ENCODE data around the gene ACTL6A. TPM values are rescaled to one million over a fixed set of nuclear protein-coding genes. Genes with fewer than 3 reads are reported as not detected.

The ACTL6A gene
- total RNA-seq, 1 donor from 2014 or later: 22.6 TPM

GRCh38 chr3:179560791-179561190 is 1.9 kb upstream of the ACTL6A start:
- DNase-seq: no peak
- H3K4me3 ChIP-seq: no peak overlapping the region
- H3K4me1 ChIP-seq: peaks cover 19% of the 10 kb centered on the region
- intact Hi-C loops (cut with micrococcal nuclease): no loop called here
- H3K27ac ChIP-seq (replicated peaks): no peak overlapping the region
- TF ChIP-seq, protein P1, sequence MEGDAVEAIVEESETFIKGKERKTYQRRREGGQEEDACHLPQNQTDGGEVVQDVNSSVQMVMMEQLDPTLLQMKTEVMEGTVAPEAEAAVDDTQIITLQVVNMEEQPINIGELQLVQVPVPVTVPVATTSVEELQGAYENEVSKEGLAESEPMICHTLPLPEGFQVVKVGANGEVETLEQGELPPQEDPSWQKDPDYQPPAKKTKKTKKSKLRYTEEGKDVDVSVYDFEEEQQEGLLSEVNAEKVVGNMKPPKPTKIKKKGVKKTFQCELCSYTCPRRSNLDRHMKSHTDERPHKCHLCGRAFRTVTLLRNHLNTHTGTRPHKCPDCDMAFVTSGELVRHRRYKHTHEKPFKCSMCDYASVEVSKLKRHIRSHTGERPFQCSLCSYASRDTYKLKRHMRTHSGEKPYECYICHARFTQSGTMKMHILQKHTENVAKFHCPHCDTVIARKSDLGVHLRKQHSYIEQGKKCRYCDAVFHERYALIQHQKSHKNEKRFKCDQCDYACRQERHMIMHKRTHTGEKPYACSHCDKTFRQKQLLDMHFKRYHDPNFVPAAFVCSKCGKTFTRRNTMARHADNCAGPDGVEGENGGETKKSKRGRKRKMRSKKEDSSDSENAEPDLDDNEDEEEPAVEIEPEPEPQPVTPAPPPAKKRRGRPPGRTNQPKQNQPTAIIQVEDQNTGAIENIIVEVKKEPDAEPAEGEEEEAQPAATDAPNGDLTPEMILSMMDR (IDR thresholded peaks at IDR 0.05; ENCODE audit: borderline replicate concordance): no peak
- H3K27me3 ChIP-seq (ENCODE audit: low read depth): no peaks in the 10 kb centered on the region
- H3K36me3 ChIP-seq: no peaks in the 10 kb centered on the region
- no peaks in the 10 kb centered on the region for H3K9me3 ChIP-seq (replicated peaks)

DNA sequence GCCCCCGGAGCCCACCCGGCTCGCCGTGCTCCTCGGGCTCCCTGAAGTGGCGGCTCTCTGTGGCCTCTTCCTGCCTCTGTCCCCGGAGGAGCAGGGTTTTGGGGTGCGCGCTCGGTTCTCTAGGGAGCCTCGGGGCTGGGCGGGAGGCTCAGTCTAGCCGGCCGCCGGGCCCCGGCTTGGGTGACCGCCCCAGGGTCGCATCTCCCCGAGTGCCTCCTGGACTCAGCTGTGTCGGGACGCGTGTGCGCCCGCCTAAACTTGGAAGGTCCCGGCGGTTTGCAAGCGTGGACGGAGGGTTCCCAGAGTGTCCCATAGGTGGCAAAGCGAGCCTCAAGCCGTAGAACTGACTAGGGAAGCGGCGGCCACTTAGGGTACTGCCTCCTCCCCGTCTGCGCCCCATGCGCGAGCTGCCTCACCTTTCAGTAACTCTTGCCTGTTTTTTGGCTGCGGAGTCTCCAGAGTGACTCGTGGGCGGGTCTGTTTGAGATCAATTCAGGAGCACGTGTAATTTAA is 601 bp downstream of the ACTL6A start:
- Histone ChIP-seq H3K4me1 (peaks cover 19% of the 10 kb centered on the region), H3K9me3 (replicated peaks) (no peaks in the 10 kb centered on the region), H3K36me3 (no peaks in the 10 kb centered on the region), H3K27me3 (ENCODE audit: low read depth) (no peaks in the 10 kb centered on the region), H3K27ac (replicated peaks) (peak overlapping the region; percentile 93), H3K4me3 (peak overlapping the region; percentile 90)
- intact Hi-C loops (cut with micrococcal nuclease): no loop called here
- TF ChIP-seq, protein P1 (IDR thresholded peaks at IDR 0.05; ENCODE audit: borderline replicate concordance): peak; percentile 67
- DNase-seq: peak; percentile 52

- DNase-seq: no peak
- TF ChIP-seq, protein P1 (IDR thresholded peaks at IDR 0.05; ENCODE audit: borderline replicate concordance): no peak
- Histone ChIP-seq H3K36me3 (peaks cover 11% of the 10 kb centered on the region), H3K9me3 (replicated peaks) (no peaks in the 10 kb centered on the region), H3K4me1 (peaks cover 19% of the 10 kb centered on the region), H3K27me3 (ENCODE audit: low read depth) (no peaks in the 10 kb centered on the region), H3K4me3 (no peak overlapping the region), H3K27ac (replicated peaks) (no peak overlapping the region)
- intact Hi-C loops (cut with micrococcal nuclease): no loop called here
Measured at GRCh38 chr3:179565496-179565895, 2.8 kb downstream of the ACTL6A start.

- TF ChIP-seq, protein P1 (IDR thresholded peaks at IDR 0.05; ENCODE audit: borderline replicate concordance): no peak
- H3K9me3 ChIP-seq (replicated peaks): no peaks in the 10 kb centered on the region
- no peaks in the 10 kb centered on the region for H3K27me3 ChIP-seq (ENCODE audit: low read depth)
- no peak for DNase-seq
- peaks cover 83% of the 10 kb centered on the region for H3K36me3 ChIP-seq
- no peak overlapping the region for H3K4me3 ChIP-seq
- intact Hi-C loops (cut with micrococcal nuclease): no loop called here
- H3K4me1 ChIP-seq: no peaks in the 10 kb centered on the region
- H3K27ac ChIP-seq (replicated peaks): no peak overlapping the region
Measured at GRCh38 chr3:179580992-179581391, 18.3 kb downstream of the ACTL6A start.

- no peak overlapping the region for H3K27ac ChIP-seq (replicated peaks)
- H3K27me3 ChIP-seq (ENCODE audit: low read depth): no peaks in the 10 kb centered on the region
- intact Hi-C loops (cut with micrococcal nuclease): no loop called here
- DNase-seq: no peak
- H3K9me3 ChIP-seq (replicated peaks): no peaks in the 10 kb centered on the region
- TF ChIP-seq, protein P1 (IDR thresholded peaks at IDR 0.05; ENCODE audit: borderline replicate concordance): no peak
- H3K4me1 ChIP-seq: peaks cover 19% of the 10 kb centered on the region
- peaks cover 97% of the 10 kb centered on the region for H3K36me3 ChIP-seq
- H3K4me3 ChIP-seq: no peak overlapping the region
Measured at GRCh38 chr3:179589143-179589542, 26.4 kb downstream of the ACTL6A start.
